GM21447 (cell line): ENCODE measurements around the gene MGAT3.

Experiments
- ATAC-seq: cut with Tn5 transposase; IDR thresholded peaks from one replicate; pipeline ENCODE4 v1.9.1; 2021; ENCODE audit not compliant: unreplicated experiment

The MGAT3 gene

DNA sequence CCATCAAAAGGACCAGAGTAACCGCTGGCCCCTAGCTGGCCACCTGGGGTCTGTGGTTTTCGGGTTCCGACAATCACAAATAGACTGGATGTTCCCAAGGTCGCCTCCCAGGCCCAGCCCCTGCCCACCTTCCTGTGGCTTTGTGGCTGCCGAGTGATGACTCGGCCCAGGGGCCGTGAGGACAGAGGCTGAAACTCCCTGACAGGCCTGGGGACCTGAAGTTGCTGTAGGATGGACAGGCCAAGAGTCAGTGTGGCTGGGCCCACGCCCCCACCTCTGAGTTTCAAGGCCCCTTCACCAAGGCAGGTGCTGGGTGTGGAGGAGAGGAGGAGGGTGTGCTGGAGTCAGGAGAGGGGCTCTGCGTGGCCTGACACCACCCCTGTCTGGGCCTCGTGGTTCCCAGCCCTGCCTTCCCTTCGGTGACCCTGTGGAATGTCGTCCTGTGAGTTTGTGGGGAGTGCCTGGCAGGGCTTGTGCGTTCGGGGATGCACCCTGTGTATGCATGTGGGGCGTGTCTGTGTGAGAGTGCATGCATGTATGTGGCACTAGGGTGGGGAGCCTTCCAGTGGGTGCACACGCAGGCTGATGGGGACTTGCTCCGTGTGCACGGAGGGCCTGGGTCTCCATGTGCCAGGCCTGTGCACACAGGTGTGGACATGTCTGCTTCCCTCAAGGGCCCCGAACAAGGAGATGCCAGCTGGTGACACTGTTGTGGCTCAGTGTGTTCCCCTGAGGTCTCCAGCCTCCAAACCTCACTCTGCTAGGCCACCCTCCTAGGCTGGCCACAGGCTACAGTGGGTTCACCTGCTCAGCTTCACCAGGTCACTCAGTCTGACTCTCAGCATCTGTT, 8.4 kb upstream of the MGAT3 start:
- no peak for ATAC-seq

- ATAC-seq = no peak
These were observed 7.1 kb upstream of the MGAT3 start for GRCh38 chr22:39449708-39450107.

DNA sequence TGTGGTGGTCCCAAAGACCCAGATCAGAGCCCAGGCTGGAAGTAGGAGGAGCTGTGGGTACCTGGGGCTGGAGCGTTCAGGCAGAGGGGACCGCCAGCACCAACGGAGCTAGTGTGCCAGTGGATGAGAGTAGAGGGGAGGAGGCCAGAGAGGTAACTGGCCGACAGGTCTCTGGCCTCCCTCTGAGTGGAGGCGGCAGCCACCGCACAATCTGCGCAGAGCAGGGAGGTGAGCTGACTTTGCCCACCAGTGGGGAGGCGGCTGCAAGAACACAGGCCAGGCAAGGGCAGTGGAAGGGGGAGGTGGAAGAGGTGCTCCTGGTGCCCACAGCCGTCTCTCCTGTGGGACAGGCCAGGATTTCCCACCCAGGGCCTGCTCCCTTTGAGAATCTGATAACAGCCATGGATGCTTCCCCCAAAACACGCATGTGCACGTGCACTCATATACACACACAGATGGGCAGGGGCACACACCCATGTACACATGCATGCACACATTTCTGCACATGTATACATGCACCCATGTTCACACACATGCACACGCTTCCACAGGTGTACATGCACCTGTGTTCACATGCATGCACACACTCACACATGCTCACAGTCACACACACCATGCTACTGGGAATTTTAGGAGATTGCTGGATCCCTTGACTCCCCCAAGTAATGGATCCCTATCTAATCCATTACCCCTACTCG, 6.4 kb upstream of the MGAT3 start:
- no peak for ATAC-seq

GRCh38 chr22:39452740-39453040, 4.1 kb upstream of the MGAT3 start:
- ATAC-seq = no peak

DNA sequence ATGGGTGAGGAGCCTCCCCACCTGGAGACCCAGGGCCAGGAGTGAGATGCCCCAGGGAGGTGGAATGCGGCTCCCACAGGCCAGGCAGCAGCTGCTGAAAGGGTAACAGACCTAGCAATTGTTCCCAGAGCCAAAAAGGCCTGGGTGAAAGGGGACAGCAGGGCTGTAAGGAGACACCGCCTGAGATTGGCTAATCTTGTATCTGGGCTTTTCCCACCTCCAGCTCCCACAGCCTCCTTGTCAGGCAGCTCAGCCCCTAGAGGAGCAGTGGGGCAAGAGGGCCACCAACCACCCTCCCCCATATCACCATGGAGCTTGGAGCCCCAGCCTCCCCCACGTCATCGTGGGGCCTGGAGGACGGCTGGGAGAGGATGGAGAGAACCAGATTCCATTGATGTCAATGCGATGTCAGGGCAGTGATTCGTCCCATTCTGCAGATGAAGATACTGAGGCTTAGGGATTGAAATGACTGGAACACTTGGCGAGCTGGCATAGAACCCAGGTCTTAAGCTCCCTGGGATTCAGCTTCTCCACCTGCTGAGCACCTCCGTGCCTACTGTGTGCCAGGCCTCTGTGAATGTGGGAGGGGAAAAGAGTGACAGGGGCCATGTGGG, 2.9 kb upstream of the MGAT3 start:
- ATAC-seq = no peak

DNA sequence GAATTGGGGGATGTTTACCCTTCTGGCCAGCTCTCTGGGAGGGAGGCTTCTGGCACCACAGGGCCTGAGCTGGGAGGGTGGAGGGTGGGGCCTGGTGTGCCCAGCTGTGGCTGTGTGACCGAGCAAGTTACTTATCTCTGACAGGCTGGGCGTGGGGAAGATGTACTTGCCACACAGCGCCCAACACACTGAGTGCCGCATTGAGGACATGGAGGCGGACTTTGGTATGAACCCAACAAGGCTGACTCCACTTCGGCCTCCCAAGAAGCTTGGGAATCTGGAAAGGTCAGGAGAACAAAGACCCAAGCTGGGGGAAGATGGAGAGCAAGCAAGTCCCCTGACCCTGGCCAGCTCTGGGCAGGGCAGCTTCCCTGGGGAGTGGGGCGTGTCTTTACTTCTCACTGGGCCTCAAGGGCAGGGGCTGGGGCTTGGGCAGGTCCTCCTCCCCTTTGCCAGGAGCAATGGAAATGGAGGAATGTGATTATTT, 2.4 kb upstream of the MGAT3 start:
- ATAC-seq = no peak

- no peak for ATAC-seq
These were observed 365 bp downstream of the MGAT3 start for GRCh38 chr22:39457198-39457555.

DNA sequence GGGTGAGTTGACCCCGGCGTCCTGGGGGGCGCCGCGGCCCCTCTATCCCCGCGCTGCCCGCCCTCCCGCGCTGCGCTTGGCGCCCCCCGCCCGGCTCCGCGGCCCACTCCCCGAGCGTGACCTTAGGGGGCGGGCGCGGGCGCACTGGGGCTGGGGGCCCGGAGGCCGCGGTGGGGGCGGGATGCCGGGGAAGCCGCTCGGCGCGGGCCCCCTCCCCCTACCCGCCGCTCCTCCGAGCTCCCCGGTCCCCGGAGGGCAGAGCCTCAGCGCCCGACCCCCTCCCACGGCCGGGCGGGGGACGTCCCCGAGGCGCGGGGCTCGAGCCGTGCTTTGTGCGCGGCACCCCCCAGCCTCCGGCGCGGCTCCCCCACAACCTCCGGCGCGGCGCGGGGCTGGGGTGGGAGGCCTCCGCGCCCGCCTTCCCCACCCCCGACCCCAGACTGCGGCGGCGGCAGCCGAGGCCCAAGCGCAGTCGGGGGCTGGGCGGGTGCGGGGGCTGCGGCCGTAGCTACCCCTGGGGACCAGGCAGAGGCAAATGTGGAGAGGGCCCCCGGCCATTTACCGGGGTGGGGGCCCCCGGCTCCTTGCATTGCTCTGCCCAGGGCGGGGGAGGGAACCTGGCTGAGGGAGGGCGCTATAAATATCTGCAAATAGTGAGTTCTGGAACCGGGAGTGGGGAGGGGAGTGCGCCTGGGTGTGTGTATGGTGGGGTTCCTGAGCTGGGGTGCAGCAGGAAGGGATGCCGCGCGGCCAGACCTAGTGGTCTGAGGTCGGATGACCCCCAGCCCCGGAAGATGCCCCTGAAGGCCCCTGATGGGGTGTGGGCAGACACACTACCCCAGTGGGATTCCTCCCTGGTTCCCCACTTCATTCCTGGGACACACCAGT, 988 bp downstream of the MGAT3 start:
- ATAC-seq = no peak

- ATAC-seq = no peak
These were observed 1.8 kb downstream of the MGAT3 start for GRCh38 chr22:39458444-39459083.

DNA sequence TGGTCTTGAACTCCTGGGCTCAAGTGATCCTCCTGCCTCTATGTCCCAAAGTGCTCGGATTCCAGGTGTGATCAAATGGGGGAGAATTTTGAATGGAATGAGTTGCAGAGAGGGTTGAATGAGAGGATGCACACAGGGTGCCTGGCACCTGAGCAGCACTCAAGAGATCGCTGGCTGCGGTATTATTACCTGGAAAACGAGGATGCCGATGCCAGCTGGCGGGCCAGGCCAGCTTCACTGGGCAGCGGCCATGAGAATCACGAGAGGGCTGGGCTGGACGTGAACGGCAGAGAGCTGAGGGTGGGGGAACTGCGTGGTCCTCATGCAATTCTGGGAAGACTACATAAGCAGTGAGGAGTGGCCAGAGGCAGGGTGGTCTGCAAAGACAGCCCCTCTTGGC, 2.9 kb downstream of the MGAT3 start:
- ATAC-seq = no peak

GRCh38 chr22:39462443-39463221, 5.8 kb downstream of the MGAT3 start:
- no peak for ATAC-seq

DNA sequence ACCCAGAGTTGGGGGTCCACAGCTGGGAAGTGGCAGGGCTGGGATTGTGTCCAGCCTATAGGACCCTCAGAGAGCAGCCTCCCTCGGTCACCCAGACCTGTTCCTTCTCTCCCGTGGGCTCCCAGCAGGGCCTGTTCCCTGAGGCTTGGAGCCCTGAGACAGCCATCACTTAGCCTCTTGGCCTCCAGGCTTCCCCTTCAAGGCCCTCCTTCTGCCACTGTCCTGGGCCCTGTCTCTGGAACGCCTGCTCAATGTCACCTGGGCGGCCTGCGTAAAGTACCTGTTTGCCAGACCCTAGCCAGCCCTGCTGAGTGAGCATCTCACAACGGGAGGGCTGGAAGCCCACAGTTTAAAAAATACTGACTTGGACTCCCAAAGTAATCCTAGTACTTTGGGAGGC, 6.5 kb downstream of the MGAT3 start:
- no peak for ATAC-seq

DNA sequence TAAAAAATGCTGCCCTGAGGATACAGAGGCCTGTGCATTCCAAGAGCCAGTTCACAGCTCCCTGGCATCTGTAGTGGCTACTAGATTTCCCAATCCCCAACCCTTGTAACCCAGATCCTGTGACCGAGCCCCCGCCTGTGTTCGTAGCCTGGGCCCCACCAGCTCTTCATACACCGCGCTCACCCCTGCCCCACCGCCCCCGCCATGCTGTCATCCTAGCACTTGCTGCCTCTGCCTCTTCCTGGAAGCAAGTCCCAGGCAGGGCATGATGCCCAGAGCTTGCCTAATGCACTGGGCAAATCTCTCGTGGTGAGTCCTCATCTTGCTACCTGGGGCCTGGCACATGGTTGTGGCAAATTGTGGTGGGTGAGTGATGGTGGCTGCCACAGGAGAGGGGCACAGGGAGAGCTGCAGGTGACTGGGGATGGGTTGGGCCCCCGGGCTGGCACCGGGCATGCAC, 7.1 kb downstream of the MGAT3 start:
- ATAC-seq = no peak

DNA sequence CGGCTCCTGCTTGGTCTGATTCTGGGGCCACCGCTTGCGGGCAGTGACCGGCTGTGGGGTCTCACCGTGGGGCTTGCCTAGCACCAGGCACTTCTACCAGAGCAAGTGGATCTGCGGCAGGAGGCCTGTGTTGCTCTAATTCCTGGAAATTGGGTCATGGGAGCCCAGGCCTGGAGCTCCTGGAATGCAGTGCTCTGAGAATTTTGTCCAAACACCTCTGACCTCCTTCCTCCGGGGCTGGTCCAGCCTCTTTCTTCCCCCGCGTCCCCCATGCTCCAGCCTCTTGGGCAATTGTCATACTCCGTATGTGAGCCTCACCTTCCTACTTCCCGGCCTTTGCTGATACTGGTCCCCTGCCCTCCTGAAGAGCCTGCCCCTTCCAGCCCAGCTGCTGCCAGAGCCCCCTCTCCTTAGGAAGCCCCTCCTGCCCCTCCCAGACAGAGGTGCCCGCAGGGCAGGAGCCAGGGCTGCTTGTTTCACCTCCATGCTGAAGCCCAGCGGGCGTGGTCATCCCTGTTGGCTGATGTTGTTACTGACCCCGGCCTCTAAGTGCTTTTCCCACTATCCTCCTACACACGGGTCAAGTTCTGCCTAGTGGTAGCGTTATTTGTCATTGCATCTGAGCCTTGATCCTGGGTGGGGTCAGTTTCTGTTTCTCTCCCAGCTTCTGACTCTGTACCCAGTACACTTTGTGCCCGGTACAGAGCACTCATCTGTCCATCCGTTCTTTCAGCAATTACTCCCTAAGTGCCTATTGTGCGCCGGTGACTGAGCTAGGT, 9.6 kb downstream of the MGAT3 start:
- no peak for ATAC-seq

- no peak for ATAC-seq
These were observed 10.6 kb downstream of the MGAT3 start for GRCh38 chr22:39467390-39467895.

DNA sequence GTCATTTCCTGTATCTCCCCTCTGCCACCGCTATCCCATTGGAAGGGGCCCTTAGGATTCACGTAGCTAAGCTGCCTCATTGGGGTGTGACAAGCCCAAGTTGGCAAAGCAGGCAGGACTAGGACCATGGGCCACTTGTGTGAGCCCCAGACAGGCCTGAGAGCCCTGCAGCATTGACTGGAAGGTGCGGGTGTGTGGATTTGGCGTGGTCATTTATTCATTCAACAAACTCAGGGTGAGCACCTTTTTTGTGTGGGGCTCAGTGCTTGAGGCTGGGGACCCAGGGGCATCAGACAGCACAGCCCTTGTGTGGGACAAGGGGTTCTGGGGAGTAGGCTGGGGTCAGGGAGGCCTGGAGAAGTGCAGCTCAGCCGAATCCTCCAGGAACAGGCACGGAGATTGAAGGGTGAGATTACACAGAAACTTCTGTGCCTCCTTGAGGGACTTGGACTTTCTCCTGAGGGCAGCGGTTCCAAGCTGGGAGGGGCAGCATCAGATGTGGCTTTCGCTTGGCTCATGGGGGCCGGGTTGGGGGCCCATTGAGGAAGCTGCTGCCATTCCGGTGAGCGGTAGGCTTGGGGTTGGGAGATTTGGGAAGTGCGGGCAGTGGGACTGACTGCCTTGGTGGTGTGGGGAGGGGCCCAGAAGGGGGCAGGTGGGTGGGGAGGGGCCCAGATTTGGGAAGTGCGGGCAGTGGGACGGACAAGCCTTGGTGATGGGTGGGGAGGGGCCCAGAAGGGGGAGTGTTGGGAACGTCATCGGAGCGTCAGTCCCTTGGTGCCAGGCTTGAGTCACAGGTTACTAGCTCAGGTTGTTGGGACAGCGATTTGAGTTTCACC, 11.9 kb downstream of the MGAT3 start:
- ATAC-seq = no peak

DNA sequence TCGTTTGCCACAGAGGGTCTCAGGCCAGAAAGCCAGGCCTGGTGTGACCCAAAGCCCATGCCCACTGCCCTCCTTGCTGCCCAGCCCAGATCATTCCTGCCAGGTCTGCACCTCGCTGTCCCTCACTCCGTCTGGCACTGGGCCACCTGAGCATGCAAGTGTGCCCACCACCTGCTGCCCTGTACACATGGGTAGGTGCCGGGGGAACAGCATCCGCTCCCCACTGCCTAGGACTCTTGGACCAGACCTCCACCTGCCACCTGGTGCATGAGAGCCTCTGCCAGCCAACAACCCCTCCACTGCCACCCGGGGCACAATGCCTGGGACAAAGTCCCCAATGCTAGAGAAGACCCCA, 12.5 kb downstream of the MGAT3 start:
- ATAC-seq = no peak
